GM18520 (cell line): Measurements from ENCODE around the gene WFDC10B.
"Not testable (repeated sequence)": the region's sequence is repeated elsewhere in the genome, so short reads cannot be mapped to it uniquely, and the experiment has no call there.

Experiments
- ATAC-seq: cut with Tn5 transposase; IDR thresholded peaks from one replicate; pipeline ENCODE4 v1.9.1; 2021; ENCODE audit not compliant: unreplicated experiment

WFDC10B gene

GRCh38 chr20:45704969-45705637, at the start of gene WFDC10B:
Gene WFDC10B (minus strand): TSS chr20:45705019. CDS start chr20:45685992, 19,027 bp downstream.
- no peak for ATAC-seq

- ATAC-seq: no peak
Observed at GRCh38 chr20:45752746-45753145, 47.9 kb upstream of the WFDC10B start.

- ATAC-seq: no peak
Observed at GRCh38 chr20:45751721-45752120, 46.9 kb upstream of the WFDC10B start.

- ATAC-seq: no peak
Observed at GRCh38 chr20:45745015-45745414, 40.2 kb upstream of the WFDC10B start.

- no peak for ATAC-seq
Observed at GRCh38 chr20:45742596-45742995, 37.8 kb upstream of the WFDC10B start.

DNA sequence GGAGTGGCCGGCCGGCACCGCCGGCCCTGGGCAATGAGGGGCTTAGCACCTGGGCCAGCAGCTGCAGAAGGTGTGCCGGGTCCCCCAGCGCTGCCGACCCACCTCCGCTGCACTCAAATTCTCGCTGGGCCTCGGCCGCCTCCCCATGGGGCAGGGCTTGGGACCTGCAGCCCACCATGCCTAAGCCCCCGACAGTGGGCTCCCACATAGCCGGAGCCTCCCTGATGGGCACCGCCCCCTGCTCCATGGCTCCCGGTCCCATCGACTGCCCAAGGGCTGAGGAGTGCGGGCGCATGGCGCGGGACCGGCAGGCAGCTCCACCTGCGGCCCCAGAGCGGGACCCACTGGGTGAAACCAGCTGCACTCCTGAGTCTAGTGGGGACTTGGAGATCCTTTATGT, 31.2 kb upstream of the WFDC10B start:
- no peak for ATAC-seq

- ATAC-seq: no peak
Observed at GRCh38 chr20:45735552-45735951, 30.7 kb upstream of the WFDC10B start.

DNA sequence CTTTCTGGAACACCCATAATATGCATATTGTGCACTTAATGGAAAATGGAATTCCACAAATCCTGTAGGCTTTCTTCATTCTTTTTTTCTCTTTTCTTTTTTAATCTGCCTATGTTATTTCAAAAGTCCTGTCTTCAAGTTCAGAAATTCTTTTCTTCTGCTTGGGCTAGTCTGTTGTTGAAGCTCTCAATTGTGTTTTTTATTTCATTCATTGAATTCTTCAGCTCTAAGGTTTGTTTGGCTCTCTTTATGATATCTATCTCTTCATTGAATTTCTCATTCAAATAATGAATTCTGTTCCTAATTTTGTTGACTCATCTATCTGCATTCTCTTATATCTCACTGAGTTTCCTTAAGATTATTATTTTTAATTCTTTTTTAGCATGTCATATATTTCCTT, 27.4 kb upstream of the WFDC10B start:
- ATAC-seq: no peak

DNA sequence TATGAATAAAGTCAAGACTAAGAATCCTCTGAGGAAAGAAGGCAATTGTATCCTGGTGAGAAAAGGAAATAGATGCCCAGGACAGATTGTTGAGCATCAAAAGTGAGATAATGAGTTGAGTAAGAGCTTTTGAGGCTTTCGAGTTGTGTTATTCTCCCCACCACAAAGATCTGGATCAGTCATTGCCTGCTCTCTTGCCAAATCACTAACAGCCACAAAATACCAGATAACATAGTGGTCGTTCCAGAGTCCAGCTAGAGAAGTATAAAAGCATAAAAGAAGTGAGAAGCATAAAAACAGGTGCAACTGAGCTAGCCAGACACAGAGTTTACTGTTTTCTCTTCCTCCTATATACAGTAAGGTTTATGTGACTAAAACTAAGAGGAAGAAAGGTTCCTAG, 22.2 kb upstream of the WFDC10B start:
- ATAC-seq: no peak

- ATAC-seq: no peak
Observed at GRCh38 chr20:45725134-45725533, 20.3 kb upstream of the WFDC10B start.

DNA sequence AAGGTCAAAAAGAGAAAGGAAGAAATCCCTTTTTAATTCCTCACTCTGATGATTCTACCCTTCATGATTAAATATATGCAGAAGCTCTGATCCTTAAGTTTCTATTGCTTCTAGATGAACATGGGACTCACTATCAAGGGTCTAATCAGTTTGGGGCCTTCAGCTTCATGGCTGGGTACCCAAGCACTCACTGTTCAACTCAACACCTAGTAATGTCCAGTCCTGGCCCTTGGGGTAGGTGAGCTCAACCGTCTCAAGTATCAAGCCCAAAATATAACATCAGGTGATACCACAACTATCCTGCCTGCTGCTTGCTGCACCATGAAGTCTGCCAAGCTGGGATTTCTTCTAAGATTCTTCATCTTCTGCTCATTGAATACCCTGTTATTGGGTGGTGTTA, 17.2 kb upstream of the WFDC10B start, which contains the start of gene SPINT4:
SPINT4 (plus strand) TSS at position 301 of the 400 bp plus-strand sequence; CDS start at position 322, 21 bp downstream.
- no peak for ATAC-seq

- ATAC-seq: not testable (repeated sequence)
Observed at GRCh38 chr20:45716141-45716688, 11.4 kb upstream of the WFDC10B start.

GRCh38 chr20:45701873-45702272, 2.9 kb downstream of the WFDC10B start, which contains the start of gene WFDC13:
Gene WFDC13 (plus strand): TSS chr20:45702038. CDS start chr20:45702124, 86 bp downstream.
- no peak for ATAC-seq

- ATAC-seq: no peak
Observed at GRCh38 chr20:45701104-45701503, 3.7 kb downstream of the WFDC10B start.

DNA sequence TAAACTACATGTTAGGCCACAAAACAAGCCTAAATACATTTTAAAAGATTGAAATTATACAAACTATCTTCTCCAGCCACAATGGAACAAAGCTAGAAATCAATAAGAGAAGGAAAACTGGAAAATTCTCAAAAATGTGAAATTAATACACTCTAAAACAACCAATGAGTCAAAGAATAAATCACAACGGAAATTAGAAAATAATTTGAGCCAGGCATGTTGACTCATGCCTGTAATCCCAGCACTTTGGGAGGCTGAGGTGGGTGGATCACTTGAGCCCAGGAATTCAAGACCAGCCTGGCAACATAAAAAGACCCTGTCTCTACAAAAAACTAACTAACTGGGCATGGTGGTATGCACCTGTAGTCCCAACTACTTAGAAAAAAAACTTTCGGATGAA, 9.3 kb downstream of the WFDC10B start:
- ATAC-seq: no peak

DNA sequence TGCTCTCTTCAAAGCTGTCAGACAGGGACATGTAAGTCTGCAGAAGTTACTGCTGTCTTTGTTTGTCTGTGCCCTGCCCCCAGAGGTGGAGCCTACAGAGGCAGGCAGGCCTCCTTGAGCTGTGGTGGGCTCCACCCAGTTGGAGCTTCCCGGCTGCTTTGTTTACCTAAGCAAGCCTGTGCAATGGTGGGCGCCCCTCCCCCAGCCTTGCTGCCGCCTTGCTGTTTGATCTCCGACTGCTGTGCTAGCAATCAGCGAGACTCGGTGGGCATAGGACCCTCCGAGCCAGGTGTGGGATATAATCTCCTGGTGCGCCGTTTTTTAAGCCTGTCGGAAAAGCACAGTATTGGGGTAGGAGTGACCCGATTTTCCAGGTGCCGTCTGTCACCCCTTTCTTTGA, 11.5 kb downstream of the WFDC10B start:
- ATAC-seq: not testable (repeated sequence)

DNA sequence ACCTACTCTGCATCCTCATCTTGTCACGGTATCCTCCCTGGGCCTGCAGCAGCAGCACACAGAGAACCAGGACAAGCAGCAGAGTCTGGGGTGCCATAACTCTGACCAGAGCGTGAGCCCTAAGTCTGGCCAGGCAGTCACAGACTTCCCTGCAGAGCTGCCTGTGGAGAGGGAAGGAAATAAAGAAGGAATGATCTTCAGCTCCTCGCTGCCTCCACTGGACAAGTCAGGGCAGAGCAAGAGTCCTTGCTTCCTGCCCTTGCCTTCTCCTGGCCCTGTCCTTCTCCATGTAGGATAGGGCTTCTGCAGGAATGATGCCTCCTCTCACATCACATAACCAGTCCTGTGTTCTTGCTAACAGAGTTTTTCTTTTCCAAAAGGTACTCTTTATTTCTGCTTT, 18.9 kb downstream of the WFDC10B start:
- ATAC-seq: no peak

DNA sequence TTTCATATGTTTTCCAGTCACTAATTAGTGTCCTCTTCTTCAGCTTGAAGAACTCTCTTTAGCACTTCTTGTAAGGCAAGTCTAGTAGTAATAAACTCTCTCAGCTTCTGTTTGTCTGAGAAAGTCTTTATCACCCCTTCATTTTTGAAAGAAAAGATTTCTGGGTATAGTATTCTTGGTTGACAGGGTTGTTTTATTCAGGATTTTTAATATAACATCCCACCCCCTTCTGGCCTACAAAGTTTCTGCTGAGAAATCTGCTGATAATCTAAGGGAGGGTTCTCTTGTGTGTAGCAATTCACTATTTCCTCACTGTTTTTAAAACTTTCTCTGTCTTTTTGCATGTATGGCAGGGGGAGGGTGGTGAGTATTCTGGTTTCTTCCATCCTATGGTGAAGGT, 25.2 kb downstream of the WFDC10B start:
- ATAC-seq: no peak

- ATAC-seq: no peak
Observed at GRCh38 chr20:45672765-45673164, 32.1 kb downstream of the WFDC10B start.

GRCh38 chr20:45670139-45670538, 34.7 kb downstream of the WFDC10B start, which contains the start of gene WFDC11:
Gene WFDC11 (minus strand): TSS chr20:45670239. CDS start chr20:45650600, 19,639 bp downstream.
- ATAC-seq: no peak

GRCh38 chr20:45657038-45657437, 47.8 kb downstream of the WFDC10B start:
- not testable (repeated sequence) for ATAC-seq

DNA sequence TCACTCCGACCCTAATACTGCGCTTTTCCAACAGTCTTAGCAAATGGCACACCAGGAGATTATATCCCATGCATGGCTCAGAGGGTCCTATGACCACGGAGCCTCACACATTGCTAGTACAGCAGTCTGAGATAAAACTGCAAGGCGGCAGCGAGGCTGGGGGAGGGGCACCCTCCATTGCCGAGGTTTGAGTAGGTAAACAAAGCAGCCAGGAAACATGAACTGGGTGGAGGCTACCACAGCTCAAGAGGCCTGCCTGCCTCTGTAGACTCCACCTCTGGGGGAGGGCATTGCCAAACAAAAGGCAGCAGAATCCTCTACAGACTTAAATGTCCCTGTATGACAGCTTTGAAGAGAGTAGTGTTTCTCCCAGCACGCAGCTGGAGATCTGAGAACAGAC, 53.1 kb downstream of the WFDC10B start:
- not testable (repeated sequence) for ATAC-seq
